ENCODE measurements around the gene PPP1R3C.

The PPP1R3C gene

DNA sequence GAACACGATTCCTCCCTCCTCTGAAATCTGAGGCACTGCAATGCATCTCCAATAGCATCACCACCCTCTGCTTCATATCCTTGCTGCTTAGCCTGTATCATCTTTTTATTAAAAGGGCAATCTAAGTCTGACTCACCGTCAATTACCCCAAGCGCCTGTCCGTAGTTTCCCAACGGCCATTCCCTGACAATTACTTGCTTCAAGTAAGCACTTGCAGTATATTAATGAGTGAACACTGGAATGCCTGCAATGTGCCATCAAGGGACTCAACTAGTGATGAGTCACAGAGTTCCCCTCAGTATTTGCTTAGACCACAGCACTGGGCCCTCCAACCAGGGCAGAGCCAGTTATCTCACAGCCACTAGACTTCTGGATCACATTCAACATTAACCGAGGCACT is 19.5 kb upstream of the PPP1R3C start (continued):
- TF ChIP-seq ZNF2 (tag by site-specific recombination; IDR thresholded peaks at IDR 0.05), result no peak
- no peak for TF ChIP-seq ZNF274 (IDR thresholded peaks at IDR 0.05; ENCODE audit: low read length)
- TF ChIP-seq ZNF274 (tag by site-specific recombination; IDR thresholded peaks at IDR 0.05; ENCODE audit: borderline replicate concordance), result no peak
- TF ChIP-seq ZNF184 (tag by site-specific recombination; IDR thresholded peaks at IDR 0.05), result peak; percentile 67; the same call in 1 of the 2 replicates
- TF ChIP-seq, protein P1, sequence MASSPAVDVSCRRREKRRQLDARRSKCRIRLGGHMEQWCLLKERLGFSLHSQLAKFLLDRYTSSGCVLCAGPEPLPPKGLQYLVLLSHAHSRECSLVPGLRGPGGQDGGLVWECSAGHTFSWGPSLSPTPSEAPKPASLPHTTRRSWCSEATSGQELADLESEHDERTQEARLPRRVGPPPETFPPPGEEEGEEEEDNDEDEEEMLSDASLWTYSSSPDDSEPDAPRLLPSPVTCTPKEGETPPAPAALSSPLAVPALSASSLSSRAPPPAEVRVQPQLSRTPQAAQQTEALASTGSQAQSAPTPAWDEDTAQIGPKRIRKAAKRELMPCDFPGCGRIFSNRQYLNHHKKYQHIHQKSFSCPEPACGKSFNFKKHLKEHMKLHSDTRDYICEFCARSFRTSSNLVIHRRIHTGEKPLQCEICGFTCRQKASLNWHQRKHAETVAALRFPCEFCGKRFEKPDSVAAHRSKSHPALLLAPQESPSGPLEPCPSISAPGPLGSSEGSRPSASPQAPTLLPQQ (tag by site-specific recombination; IDR thresholded peaks at IDR 0.05), result peak; percentile 100
- TF ChIP-seq, protein P2, sequence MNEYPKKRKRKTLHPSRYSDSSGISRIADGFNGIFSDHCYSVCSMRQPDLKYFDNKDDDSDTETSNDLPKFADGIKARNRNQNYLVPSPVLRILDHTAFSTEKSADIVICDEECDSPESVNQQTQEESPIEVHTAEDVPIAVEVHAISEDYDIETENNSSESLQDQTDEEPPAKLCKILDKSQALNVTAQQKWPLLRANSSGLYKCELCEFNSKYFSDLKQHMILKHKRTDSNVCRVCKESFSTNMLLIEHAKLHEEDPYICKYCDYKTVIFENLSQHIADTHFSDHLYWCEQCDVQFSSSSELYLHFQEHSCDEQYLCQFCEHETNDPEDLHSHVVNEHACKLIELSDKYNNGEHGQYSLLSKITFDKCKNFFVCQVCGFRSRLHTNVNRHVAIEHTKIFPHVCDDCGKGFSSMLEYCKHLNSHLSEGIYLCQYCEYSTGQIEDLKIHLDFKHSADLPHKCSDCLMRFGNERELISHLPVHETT (tag by site-specific recombination; IDR thresholded peaks at IDR 0.05), result peak; percentile 77; the same call in 1 of the 2 replicates
- TF ChIP-seq, protein P3, sequence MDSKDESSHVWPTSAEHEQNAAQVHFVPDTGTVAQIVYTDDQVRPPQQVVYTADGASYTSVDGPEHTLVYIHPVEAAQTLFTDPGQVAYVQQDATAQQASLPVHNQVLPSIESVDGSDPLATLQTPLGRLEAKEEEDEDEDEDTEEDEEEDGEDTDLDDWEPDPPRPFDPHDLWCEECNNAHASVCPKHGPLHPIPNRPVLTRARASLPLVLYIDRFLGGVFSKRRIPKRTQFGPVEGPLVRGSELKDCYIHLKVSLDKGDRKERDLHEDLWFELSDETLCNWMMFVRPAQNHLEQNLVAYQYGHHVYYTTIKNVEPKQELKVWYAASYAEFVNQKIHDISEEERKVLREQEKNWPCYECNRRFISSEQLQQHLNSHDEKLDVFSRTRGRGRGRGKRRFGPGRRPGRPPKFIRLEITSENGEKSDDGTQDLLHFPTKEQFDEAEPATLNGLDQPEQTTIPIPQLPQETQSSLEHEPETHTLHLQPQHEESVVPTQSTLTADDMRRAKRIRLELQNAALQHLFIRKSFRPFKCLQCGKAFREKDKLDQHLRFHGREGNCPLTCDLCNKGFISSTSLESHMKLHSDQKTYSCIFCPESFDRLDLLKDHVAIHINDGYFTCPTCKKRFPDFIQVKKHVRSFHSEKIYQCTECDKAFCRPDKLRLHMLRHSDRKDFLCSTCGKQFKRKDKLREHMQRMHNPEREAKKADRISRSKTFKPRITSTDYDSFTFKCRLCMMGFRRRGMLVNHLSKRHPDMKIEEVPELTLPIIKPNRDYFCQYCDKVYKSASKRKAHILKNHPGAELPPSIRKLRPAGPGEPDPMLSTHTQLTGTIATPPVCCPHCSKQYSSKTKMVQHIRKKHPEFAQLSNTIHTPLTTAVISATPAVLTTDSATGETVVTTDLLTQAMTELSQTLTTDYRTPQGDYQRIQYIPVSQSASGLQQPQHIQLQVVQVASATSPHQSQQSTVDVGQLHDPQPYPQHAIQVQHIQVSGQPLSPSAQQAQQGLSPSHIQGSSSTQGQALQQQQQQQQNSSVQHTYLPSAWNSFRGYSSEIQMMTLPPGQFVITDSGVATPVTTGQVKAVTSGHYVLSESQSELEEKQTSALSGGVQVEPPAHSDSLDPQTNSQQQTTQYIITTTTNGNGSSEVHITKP (tag by site-specific recombination; IDR thresholded peaks at IDR 0.05), result peak; percentile 71
- peak; percentile 67; the same call in 1 of the 2 replicates for TF ChIP-seq SP7 (tag by site-specific recombination; IDR thresholded peaks at IDR 0.05)
- TF ChIP-seq, protein P4, sequence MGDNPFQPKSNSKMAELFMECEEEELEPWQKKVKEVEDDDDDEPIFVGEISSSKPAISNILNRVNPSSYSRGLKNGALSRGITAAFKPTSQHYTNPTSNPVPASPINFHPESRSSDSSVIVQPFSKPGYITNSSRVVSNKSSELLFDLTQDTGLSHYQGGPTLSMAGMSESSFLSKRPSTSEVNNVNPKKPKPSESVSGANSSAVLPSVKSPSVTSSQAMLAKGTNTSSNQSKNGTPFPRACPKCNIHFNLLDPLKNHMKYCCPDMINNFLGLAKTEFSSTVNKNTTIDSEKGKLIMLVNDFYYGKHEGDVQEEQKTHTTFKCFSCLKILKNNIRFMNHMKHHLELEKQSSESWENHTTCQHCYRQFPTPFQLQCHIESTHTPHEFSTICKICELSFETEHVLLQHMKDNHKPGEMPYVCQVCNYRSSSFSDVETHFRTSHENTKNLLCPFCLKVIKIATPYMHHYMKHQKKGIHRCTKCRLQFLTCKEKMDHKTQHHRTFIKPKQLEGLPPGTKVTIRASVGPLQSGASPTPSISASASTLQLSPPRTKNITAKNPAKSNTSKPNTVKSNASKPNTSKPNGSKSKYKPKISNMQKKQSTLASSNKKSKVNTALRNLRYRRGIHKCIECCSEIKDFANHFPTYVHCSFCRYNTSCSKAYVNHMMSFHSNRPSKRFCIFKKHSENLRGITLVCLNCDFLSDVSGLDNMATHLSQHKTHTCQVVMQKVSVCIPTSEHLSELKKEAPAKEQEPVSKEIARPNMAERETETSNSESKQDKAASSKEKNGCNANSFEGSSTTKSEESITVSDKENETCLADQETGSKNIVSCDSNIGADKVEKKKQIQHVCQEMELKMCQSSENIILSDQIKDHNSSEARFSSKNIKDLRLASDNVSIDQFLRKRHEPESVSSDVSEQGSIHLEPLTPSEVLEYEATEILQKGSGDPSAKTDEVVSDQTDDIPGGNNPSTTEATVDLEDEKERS (tag by site-specific recombination; IDR thresholded peaks at IDR 0.05), result 0 out of 2 replicates have a peak, but pooled peaks have one; percentile 36
- peak; percentile 67; the same call in 1 of the 2 replicates for TF ChIP-seq ZNF223 (tag by site-specific recombination; IDR thresholded peaks at IDR 0.05)
- TF ChIP-seq, protein P5, sequence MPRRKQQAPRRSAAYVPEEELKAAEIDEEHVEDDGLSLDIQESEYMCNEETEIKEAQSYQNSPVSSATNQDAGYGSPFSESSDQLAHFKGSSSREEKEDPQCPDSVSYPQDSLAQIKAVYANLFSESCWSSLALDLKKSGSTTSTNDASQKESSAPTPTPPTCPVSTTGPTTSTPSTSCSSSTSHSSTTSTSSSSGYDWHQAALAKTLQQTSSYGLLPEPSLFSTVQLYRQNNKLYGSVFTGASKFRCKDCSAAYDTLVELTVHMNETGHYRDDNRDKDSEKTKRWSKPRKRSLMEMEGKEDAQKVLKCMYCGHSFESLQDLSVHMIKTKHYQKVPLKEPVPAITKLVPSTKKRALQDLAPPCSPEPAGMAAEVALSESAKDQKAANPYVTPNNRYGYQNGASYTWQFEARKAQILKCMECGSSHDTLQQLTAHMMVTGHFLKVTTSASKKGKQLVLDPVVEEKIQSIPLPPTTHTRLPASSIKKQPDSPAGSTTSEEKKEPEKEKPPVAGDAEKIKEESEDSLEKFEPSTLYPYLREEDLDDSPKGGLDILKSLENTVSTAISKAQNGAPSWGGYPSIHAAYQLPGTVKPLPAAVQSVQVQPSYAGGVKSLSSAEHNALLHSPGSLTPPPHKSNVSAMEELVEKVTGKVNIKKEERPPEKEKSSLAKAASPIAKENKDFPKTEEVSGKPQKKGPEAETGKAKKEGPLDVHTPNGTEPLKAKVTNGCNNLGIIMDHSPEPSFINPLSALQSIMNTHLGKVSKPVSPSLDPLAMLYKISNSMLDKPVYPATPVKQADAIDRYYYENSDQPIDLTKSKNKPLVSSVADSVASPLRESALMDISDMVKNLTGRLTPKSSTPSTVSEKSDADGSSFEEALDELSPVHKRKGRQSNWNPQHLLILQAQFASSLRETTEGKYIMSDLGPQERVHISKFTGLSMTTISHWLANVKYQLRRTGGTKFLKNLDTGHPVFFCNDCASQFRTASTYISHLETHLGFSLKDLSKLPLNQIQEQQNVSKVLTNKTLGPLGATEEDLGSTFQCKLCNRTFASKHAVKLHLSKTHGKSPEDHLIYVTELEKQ (tag by site-specific recombination; IDR thresholded peaks at IDR 0.05; ENCODE audit: borderline replicate concordance), result peak; percentile 53; the same call in 1 of the 2 replicates
- TF ChIP-seq ZBTB21 (tag by site-specific recombination; IDR thresholded peaks at IDR 0.05), result peak; percentile 65; the same call in 1 of the 2 replicates
- peak; percentile 49; the same call in 1 of the 2 replicates for TF ChIP-seq GLIS2 (tag by site-specific recombination; IDR thresholded peaks at IDR 0.05)
- peak; percentile 97 for TF ChIP-seq SCRT2 (tag by site-specific recombination; IDR thresholded peaks at IDR 0.05)
- TF ChIP-seq ZEB2 (tag by site-specific recombination; IDR thresholded peaks at IDR 0.05), result peak; percentile 90
- TF ChIP-seq ZNF629 (tag by site-specific recombination; IDR thresholded peaks at IDR 0.05), result peak; percentile 74
- TF ChIP-seq, protein P6, sequence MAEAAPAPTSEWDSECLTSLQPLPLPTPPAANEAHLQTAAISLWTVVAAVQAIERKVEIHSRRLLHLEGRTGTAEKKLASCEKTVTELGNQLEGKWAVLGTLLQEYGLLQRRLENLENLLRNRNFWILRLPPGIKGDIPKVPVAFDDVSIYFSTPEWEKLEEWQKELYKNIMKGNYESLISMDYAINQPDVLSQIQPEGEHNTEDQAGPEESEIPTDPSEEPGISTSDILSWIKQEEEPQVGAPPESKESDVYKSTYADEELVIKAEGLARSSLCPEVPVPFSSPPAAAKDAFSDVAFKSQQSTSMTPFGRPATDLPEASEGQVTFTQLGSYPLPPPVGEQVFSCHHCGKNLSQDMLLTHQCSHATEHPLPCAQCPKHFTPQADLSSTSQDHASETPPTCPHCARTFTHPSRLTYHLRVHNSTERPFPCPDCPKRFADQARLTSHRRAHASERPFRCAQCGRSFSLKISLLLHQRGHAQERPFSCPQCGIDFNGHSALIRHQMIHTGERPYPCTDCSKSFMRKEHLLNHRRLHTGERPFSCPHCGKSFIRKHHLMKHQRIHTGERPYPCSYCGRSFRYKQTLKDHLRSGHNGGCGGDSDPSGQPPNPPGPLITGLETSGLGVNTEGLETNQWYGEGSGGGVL (tag by site-specific recombination; IDR thresholded peaks at IDR 0.05), result peak; percentile 45
- no peak for TF ChIP-seq ZNF837 (tag by site-specific recombination; IDR thresholded peaks at IDR 0.05)
- peak; percentile 47; the same call in 1 of the 2 replicates for TF ChIP-seq ZNF10 (tag by site-specific recombination; IDR thresholded peaks at IDR 0.05)
- TF ChIP-seq ZNF24 (tag by site-specific recombination; IDR thresholded peaks at IDR 0.05), result 0 out of 2 replicates have a peak, but pooled peaks have one; percentile 40
- TF ChIP-seq ZNF19 (tag by site-specific recombination; IDR thresholded peaks at IDR 0.05; ENCODE audit: low read depth), result no peak
- peak; percentile 49 for TF ChIP-seq GLIS1 (tag by site-specific recombination; IDR thresholded peaks at IDR 0.05)
- TF ChIP-seq, protein P7, sequence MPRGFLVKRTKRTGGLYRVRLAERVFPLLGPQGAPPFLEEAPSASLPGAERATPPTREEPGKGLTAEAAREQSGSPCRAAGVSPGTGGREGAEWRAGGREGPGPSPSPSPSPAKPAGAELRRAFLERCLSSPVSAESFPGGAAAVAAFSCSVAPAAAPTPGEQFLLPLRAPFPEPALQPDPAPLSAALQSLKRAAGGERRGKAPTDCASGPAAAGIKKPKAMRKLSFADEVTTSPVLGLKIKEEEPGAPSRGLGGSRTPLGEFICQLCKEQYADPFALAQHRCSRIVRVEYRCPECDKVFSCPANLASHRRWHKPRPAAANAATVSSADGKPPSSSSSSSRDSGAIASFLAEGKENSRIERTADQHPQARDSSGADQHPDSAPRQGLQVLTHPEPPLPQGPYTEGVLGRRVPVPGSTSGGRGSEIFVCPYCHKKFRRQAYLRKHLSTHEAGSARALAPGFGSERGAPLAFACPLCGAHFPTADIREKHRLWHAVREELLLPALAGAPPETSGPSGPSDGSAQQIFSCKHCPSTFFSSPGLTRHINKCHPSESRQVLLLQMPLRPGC (tag by site-specific recombination; IDR thresholded peaks at IDR 0.05), result peak; percentile 51; the same call in 1 of the 2 replicates
